OCI-LY1 (cell line): ENCODE results near the gene CLIC1.

ENCODE experiments used
- H2AFZ ChIP-seq: fragments of 200-600 bp; sonication (generic), shearing (Covaris generic); 2 replicates; pipeline ENCODE4 v1.6.0; 2014; ENCODE audit warnings: antibody characterized with exemption, mild to moderate bottlenecking, low read length
- H3F3A ChIP-seq: fragments of 200-600 bp; sonication (generic), shearing (Covaris generic); 2 replicates; pipeline ENCODE4 v1.6.0; 2014; ENCODE audit warnings: mild to moderate bottlenecking, antibody characterized with exemption, low read length, moderate library complexity; ENCODE audit not compliant: insufficient read depth
- H3K27ac ChIP-seq: fragments of 200-600 bp; sonication (generic); 2 replicates; pipeline ENCODE4 v1.5.1; 2014; ENCODE audit warnings: low read length, mixed run types, mild to moderate bottlenecking, low read depth; ENCODE audit not compliant: poor library complexity, severe bottlenecking
- H3K27me3 ChIP-seq: fragments of 200-600 bp; sonication (generic); 2 replicates; pipeline ENCODE4 v1.6.0; 2014; ENCODE audit warnings: antibody characterized with exemption, mild to moderate bottlenecking, low read length, moderate library complexity; ENCODE audit not compliant: insufficient read depth
- H3K36me3 ChIP-seq: fragments of 200-600 bp; sonication (generic); 2 replicates; pipeline ENCODE4 v1.6.1; 2014; ENCODE audit warnings: mild to moderate bottlenecking, antibody characterized with exemption, low read length, moderate library complexity, mixed read lengths; ENCODE audit not compliant: insufficient read depth
- H3K4me1 ChIP-seq: fragments of 200-600 bp; sonication (generic); 2 replicates; pipeline ENCODE4 v1.5.1; 2014; ENCODE audit warnings: mild to moderate bottlenecking, low read length, moderate library complexity; ENCODE audit not compliant: insufficient read depth, severe bottlenecking
- H3K4me2 ChIP-seq: fragments of 200-600 bp; sonication (generic), shearing (Covaris generic); 2 replicates; pipeline ENCODE4 v1.6.1; 2014; ENCODE audit warnings: low read length
- H3K4me3 ChIP-seq: fragments of 200-600 bp; sonication (generic); 2 replicates; pipeline ENCODE4 v1.5.1; 2014; ENCODE audit warnings: low read length, low read depth, mild to moderate bottlenecking, mixed read lengths; ENCODE audit not compliant: poor library complexity, severe bottlenecking
- H3K79me2 ChIP-seq: fragments of 200-600 bp; shearing (Covaris generic); 2 replicates; pipeline ENCODE4 v1.6.1; 2016; ENCODE audit warnings: mixed run types, low read length, mixed read lengths; ENCODE audit not compliant: insufficient read depth
- H3K9ac ChIP-seq: fragments of 200-600 bp; sonication (generic), shearing (Covaris generic); 2 replicates; pipeline ENCODE4 v1.6.1; 2014; ENCODE audit warnings: mild to moderate bottlenecking, low read length, mixed read lengths
- H3K9me2 ChIP-seq: fragments of 200-600 bp; sonication (generic), shearing (Covaris generic); 2 replicates; pipeline ENCODE4 v1.6.1; 2014; ENCODE audit warnings: low read depth, mild to moderate bottlenecking, low read length, mixed read lengths
- H3K9me3 ChIP-seq: fragments of 200-600 bp; shearing (Covaris generic); 2 replicates; pipeline ENCODE4 v1.6.1; 2014; ENCODE audit warnings: low read length, mixed read lengths
- H4K20me1 ChIP-seq: fragments of 200-600 bp; sonication (generic), shearing (Covaris generic); 2 replicates; pipeline ENCODE4 v1.6.0; 2016; ENCODE audit warnings: mild to moderate bottlenecking, low read length; ENCODE audit not compliant: insufficient read depth
- CTCF ChIP-seq: fragments of 200-600 bp; sonication (generic), shearing (Covaris generic); IDR thresholded peaks from 2 replicates; pipeline ENCODE4 v1.5.1; 2017; ENCODE audit warnings: mild to moderate bottlenecking, antibody characterized with exemption, low read length, moderate library complexity, mixed read lengths
- EZH2 ChIP-seq: fragments of 200-600 bp; sonication (generic), shearing (Covaris generic); IDR thresholded peaks from 2 replicates; pipeline ENCODE4 v1.8.0; 2017; ENCODE audit warnings: borderline replicate concordance, mixed run types, mild to moderate bottlenecking, antibody characterized with exemption, low read length, moderate library complexity, mixed read lengths

The CLIC1 gene

GRCh38 chr6:31770860-31771259 is 34.5 kb upstream of the CLIC1 start:
- no peaks in the 10 kb centered on the region for H4K20me1 ChIP-seq
- no peak overlapping the region for H3K27ac ChIP-seq
- no peaks in the 10 kb centered on the region for H3K9me3 ChIP-seq
- no peak overlapping the region for H3K4me2 ChIP-seq
- H3K79me2 ChIP-seq: no peaks in the 10 kb centered on the region
- no peaks in the 10 kb centered on the region for H3K36me3 ChIP-seq
- no peaks in the 10 kb centered on the region for H3K27me3 ChIP-seq
- no peak overlapping the region for H3K9ac ChIP-seq
- H2AFZ ChIP-seq: no peak overlapping the region
- H3K4me1 ChIP-seq: no peaks in the 10 kb centered on the region
- no peaks in the 10 kb centered on the region for H3F3A ChIP-seq
- TF ChIP-seq EZH2 (no peak), CTCF (no peak)
- H3K9me2 ChIP-seq: no peaks in the 10 kb centered on the region
- no peak overlapping the region for H3K4me3 ChIP-seq

GRCh38 chr6:31769684-31770371 is 33.5 kb upstream of the CLIC1 start:
- H4K20me1 ChIP-seq: no peaks in the 10 kb centered on the region
- no peak overlapping the region for H3K4me3 ChIP-seq
- H3F3A ChIP-seq: no peaks in the 10 kb centered on the region
- no peaks in the 10 kb centered on the region for H3K4me1 ChIP-seq
- no peak overlapping the region for H3K27ac ChIP-seq
- no peaks in the 10 kb centered on the region for H3K79me2 ChIP-seq
- H3K4me2 ChIP-seq: no peak overlapping the region
- H2AFZ ChIP-seq: no peak overlapping the region
- TF ChIP-seq CTCF (peak; percentile 96), EZH2 (no peak)
- no peaks in the 10 kb centered on the region for H3K9me2 ChIP-seq
- H3K27me3 ChIP-seq: no peaks in the 10 kb centered on the region
- no peak overlapping the region for H3K9ac ChIP-seq
- H3K9me3 ChIP-seq: no peaks in the 10 kb centered on the region
- H3K36me3 ChIP-seq: no peaks in the 10 kb centered on the region

GRCh38 chr6:31768363-31769257 is 32.3 kb upstream of the CLIC1 start:
- Histone ChIP-seq H3K9me3 (no peaks in the 10 kb centered on the region), H3K4me2 (no peak overlapping the region), H3K79me2 (no peaks in the 10 kb centered on the region), H2AFZ (no peak overlapping the region), H3K36me3 (peaks cover 12% of the 10 kb centered on the region; the same call in 1 of the 2 replicates), H3K4me3 (no peak overlapping the region), H3K9me2 (no peaks in the 10 kb centered on the region), H3K27ac (no peak overlapping the region), H3K9ac (no peak overlapping the region), H3K27me3 (no peaks in the 10 kb centered on the region), H3F3A (no peaks in the 10 kb centered on the region), H3K4me1 (no peaks in the 10 kb centered on the region), H4K20me1 (no peaks in the 10 kb centered on the region)
- TF ChIP-seq CTCF (no peak), EZH2 (no peak)
